HepG2 (cell line): Measurements from ENCODE around the gene CELF4. TPM values are rescaled to one million over a fixed set of nuclear protein-coding genes. Genes with fewer than 3 reads are reported as not detected.

Experiments used
- ATAC-seq: fragments of 200-7000 bp; cut with Tn5 transposase; 3 replicates; pipeline ENCODE4 v1.9.1; 2020; ENCODE audit warnings: mild to moderate bottlenecking, moderate library complexity
- BruUV-seq: library from RNA; stranded (reverse); fragments of 400-500 nt; replicated peaks from 2 replicates; lab custom pipeline; 2021; lab: Mats Ljungman, UMichigan
- CTCF ChIA-PET: fragments of 300-600 bp; formaldehyde crosslinking; extraction: SDS; loops from one replicate; lab custom pipeline; 2021; ENCODE audit warnings: low total read pairs, inconsistent platforms, low intra/inter-chr PET ratio; lab: Yijun Ruan, JAX
- POLR2A ChIA-PET: fragments of 350-600 bp; sonication (Branson Sonifier 250); formaldehyde crosslinking; loops from one replicate; lab custom pipeline; 2020; ENCODE audit warnings: antibody characterized with exemption, inconsistent platforms; lab: Yijun Ruan, JAX
- DNase-seq: peaks from one replicate; pipeline ENCODE4 v3.0.0-alpha.2; 2015; ENCODE audit warnings: low spot score
- FAIRE-seq: peaks from 3 replicates; lab custom pipeline; 2011; peaks lifted over from hg19 to GRCh38; lab: Jason Lieb, UNC
- H2AFZ ChIP-seq: one replicate; pipeline ENCODE4 v1.6.1; 2011; ENCODE audit warnings: low read length, inconsistent platforms
- H3K27ac ChIP-seq: fragments of 300-600 bp; 3 replicates; pipeline ENCODE4 v1.8.0; 2011; ENCODE audit warnings: mixed run types, mild to moderate bottlenecking, mixed read lengths, low read length, inconsistent platforms; ENCODE audit not compliant: insufficient read depth; ENCODE audit errors: extremely low read length
- H3K27me3 ChIP-seq, 2 experiments: fragments of 200-600 bp in 1 of 2; 2 replicates in 1 of 2; 3 replicates in 1 of 2; pipeline versions ENCODE4 v1.6.0 to v1.8.0; 2011; ENCODE audit warnings: low read length in 2 of 2, mild to moderate bottlenecking in 2 of 2, moderate library complexity in 2 of 2, inconsistent platforms in 1 of 2; ENCODE audit not compliant: insufficient read depth in 2 of 2, control insufficient read depth in 1 of 2
- H3K36me3 ChIP-seq, 2 experiments: fragments of 200-600 bp in 1 of 2; replicated peaks in 1 of 2; 2 replicates in 1 of 2; 3 replicates in 1 of 2; pipeline versions ENCODE4 v1.5.1 to v1.8.0; 2011; ENCODE audit warnings: low read length in 2 of 2, inconsistent platforms in 1 of 2; ENCODE audit not compliant: insufficient read depth in 2 of 2, control insufficient read depth in 1 of 2
- H3K4me1 ChIP-seq: 2 replicates; pipeline ENCODE4 v1.5.1; 2012; ENCODE audit warnings: low read length, inconsistent platforms; ENCODE audit not compliant: insufficient read depth
- H3K4me2 ChIP-seq: 2 replicates; pipeline ENCODE4 v1.6.0; 2011; ENCODE audit warnings: low read depth, low read length, inconsistent platforms
- H3K4me3 ChIP-seq, 3 experiments: fragments of 200-600 bp in 1 of 3; sonication (generic), shearing (Covaris generic) in 1 of 3; replicated peaks in 1 of 3; 2 replicates each; pipeline ENCODE4 v1.5.1; 2011 to 2016; ENCODE audit warnings: low read length in 3 of 3, inconsistent platforms in 2 of 3, low read depth in 2 of 3, mild to moderate bottlenecking in 2 of 3, control low read depth in 1 of 3, mixed read lengths in 1 of 3; ENCODE audit not compliant: insufficient read depth in 1 of 3
- H3K79me2 ChIP-seq: one replicate; pipeline ENCODE4 v1.6.1; 2011; ENCODE audit warnings: low read length, inconsistent platforms; ENCODE audit not compliant: insufficient read depth
- H3K9ac ChIP-seq: 2 replicates; pipeline ENCODE4 v1.6.0; 2011; ENCODE audit warnings: mild to moderate bottlenecking, low read depth, low read length, inconsistent platforms; ENCODE audit not compliant: insufficient read depth
- H3K9me3 ChIP-seq: 2 replicates; pipeline ENCODE4 v1.5.1; 2012; ENCODE audit warnings: mild to moderate bottlenecking, low read length
- H4K20me1 ChIP-seq: 2 replicates; pipeline ENCODE4 v1.6.0; 2011; ENCODE audit warnings: inconsistent platforms, mild to moderate bottlenecking, low read length, moderate library complexity; ENCODE audit not compliant: insufficient read depth
- HOXA3 ChIP-seq: sonication (generic); formaldehyde crosslinking; IDR thresholded peaks from 2 replicates; pipeline ENCODE4 v1.5.0; 2020; ENCODE audit warnings: missing genetic modification reagents
- ZNF616 ChIP-seq: sonication (generic); formaldehyde crosslinking; IDR thresholded peaks from 2 replicates; pipeline ENCODE4 v1.5.0; 2020; ENCODE audit warnings: low read depth, mild to moderate bottlenecking, missing genetic modification reagents
- ZNF703 ChIP-seq: sonication (generic); formaldehyde crosslinking; IDR thresholded peaks from 2 replicates; pipeline ENCODE4 v1.5.1; 2020; ENCODE audit warnings: missing genetic modification reagents, mild to moderate bottlenecking, moderate library complexity, borderline replicate concordance
- ZNF883 ChIP-seq: sonication (generic); formaldehyde crosslinking; IDR thresholded peaks from 2 replicates; pipeline ENCODE4 v1.5.1; 2020; ENCODE audit warnings: mild to moderate bottlenecking, missing genetic modification reagents; ENCODE audit errors: not compliant biosample characterization
- WGBS: methylation state at CpG from one replicate; pipeline ENCODE4 v1.1.6; 2017; ENCODE audit warnings: low lambda C conversion rate; 5-methylcytosine and 5-hydroxymethylcytosine counted together
- in situ Hi-C: cut with HindIII; loops from 2 replicates; pipeline ENCODE4 v1.10.0; 2017; ENCODE audit warnings: low pct_unique_long_range_greater_than_20kb; ENCODE audit not compliant: extremely low pct_ligation_motif_present
- intact Hi-C: fragments of 100-400 bp; cut with micrococcal nuclease; formaldehyde crosslinking; loops from one replicate; pipeline ENCODE4 v1.10.0; 2022; ENCODE audit not compliant: unreplicated experiment
- polyA plus RNA-seq, 8 experiments: library from polyadenylated mRNA; depleted of rRNA in 3 of 8; stranded (reverse) in 7 of 8; unstranded in 1 of 8; fragments of >200 nt; fragmentation: Illumina TruSeq in 4 of 8; extraction: Trizol in 4 of 8; gene quantifications; 2 replicates each; pipeline versions ENCODE4 v1.2.1 to v1.2.3, GENCODE V29; 2011 to 2016; ENCODE audit warnings: low read depth in 4 of 8, missing spikeins in 1 of 8, mixed read lengths in 1 of 8; ENCODE audit not compliant: insufficient read depth in 1 of 8
- total RNA-seq, 5 experiments: library from RNA; depleted of rRNA; stranded (reverse); fragments of >200 nt; fragmentation: Illumina TruSeq; extraction: Trizol; gene quantifications; 2 replicates each; pipeline ENCODE4 v1.2.3, GENCODE V29; 2016; ENCODE audit warnings: low read depth in 1 of 5
- TF ChIP-seq, protein P1 (sequence below): IDR thresholded peaks from 2 replicates; pipeline ENCODE4 v1.6.1; 2016; ENCODE audit warnings: missing genetic modification reagents, missing compliant biosample characterization
- TF ChIP-seq, protein P2 (sequence below): IDR thresholded peaks from 2 replicates; pipeline ENCODE4 v1.6.1; 2018; ENCODE audit warnings: missing genetic modification reagents
- TF ChIP-seq, protein P3 (sequence below): sonication (generic); formaldehyde crosslinking; IDR thresholded peaks from 2 replicates; pipeline ENCODE4 v1.5.1; 2020; ENCODE audit warnings: missing genetic modification reagents, mild to moderate bottlenecking, borderline replicate concordance
- TF ChIP-seq, protein P4 (sequence below): sonication (generic); formaldehyde crosslinking; IDR thresholded peaks from 2 replicates; pipeline ENCODE4 v1.4.0; 2020; ENCODE audit warnings: missing genetic modification reagents; ENCODE audit errors: not compliant biosample characterization

Gene CELF4
- total and polyA plus RNA-seq, 2 of the 13 experiments (the other 11 are each of a cell fraction or from before 2014, with no cell fraction given), result not detected

DNA sequence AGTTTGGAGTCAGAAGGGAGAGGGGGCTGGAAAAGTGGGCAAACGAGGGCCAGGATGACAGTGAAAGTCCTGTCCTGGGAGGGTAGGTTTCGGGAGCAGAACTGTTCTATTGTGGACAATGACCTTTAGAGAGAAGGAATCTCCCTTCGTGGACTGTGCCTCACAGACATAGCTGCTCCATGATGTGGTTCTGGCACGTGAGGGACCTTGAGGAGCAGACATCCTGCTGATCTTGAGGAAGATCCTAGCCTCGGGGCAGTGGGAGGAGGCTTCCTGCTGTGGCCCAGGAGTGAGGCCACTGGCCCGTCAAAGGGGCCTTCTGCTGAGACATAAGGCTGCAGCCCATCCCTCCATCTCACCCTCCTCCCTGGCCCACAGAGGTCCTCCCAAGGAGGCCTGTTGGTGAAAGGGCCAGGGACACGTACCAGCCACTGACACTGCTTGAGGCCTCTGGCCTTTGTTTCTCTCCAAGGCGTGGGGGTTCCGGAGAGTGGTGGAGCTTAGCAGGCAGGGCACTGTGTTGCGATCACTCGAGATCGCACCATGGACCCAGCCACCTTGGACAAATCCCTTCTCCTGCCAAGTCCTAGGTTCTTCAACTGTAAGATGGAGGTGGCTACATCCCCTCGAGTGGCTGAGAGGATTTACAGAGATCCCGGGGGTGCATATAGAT is 167.2 kb downstream of the CELF4 start:
- CTCF ChIA-PET, result no interaction called here
- TF ChIP-seq, protein P1, sequence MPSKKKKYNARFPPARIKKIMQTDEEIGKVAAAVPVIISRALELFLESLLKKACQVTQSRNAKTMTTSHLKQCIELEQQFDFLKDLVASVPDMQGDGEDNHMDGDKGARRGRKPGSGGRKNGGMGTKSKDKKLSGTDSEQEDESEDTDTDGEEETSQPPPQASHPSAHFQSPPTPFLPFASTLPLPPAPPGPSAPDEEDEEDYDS, result no peak
- no peak for TF ChIP-seq ZNF703 (CRISPR knock-in tag)
- TF ChIP-seq, protein P2, sequence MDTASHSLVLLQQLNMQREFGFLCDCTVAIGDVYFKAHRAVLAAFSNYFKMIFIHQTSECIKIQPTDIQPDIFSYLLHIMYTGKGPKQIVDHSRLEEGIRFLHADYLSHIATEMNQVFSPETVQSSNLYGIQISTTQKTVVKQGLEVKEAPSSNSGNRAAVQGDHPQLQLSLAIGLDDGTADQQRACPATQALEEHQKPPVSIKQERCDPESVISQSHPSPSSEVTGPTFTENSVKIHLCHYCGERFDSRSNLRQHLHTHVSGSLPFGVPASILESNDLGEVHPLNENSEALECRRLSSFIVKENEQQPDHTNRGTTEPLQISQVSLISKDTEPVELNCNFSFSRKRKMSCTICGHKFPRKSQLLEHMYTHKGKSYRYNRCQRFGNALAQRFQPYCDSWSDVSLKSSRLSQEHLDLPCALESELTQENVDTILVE, result no peak
- TF ChIP-seq, protein P3, sequence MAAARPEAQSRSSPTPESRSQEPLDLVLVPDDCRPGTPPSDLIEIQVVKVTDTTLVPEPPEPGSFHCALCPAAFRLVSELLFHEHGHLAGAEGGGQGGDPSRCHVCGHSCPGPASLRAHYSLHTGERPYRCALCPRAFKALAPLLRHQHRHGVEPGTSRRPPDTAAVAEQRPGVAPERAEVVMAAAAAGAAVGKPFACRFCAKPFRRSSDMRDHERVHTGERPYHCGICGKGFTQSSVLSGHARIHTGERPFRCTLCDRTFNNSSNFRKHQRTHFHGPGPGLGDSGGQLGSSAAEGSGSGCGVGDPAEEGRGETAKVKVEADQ (CRISPR knock-in tag), result no peak
- no peak for TF ChIP-seq ZNF883 (CRISPR knock-in tag)
- TF ChIP-seq, protein P4, sequence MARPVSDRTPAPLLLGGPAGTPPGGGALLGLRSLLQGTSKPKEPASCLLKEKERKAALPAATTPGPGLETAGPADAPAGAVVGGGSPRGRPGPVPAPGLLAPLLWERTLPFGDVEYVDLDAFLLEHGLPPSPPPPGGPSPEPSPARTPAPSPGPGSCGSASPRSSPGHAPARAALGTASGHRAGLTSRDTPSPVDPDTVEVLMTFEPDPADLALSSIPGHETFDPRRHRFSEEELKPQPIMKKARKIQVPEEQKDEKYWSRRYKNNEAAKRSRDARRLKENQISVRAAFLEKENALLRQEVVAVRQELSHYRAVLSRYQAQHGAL (CRISPR knock-in tag), result no peak
- TF ChIP-seq HOXA3 (CRISPR knock-in tag), result no peak
- TF ChIP-seq ZNF616 (CRISPR knock-in tag), result no peak
- TF ChIP-seq, all 625 proteins: peak for 0
- no peak overlapping the region for H3K4me3 ChIP-seq
- ATAC-seq (no peak), FAIRE-seq (no peak), DNase-seq (no peak)
- no TSS peak for BruUV-seq
- no peaks in the 10 kb centered on the region for H3K79me2 ChIP-seq
- H3K27me3 ChIP-seq, result peaks cover 2 to 23% of the 10 kb centered on the region in 2 experiments; a peak in 2 of 5 replicates
- POLR2A ChIA-PET, result no interaction called here
- H3K4me2 ChIP-seq, result no peak overlapping the region
- no peaks in the 10 kb centered on the region for H4K20me1 ChIP-seq
- no peak overlapping the region for H3K9ac ChIP-seq
- no peaks in the 10 kb centered on the region for H3K4me1 ChIP-seq
- H3K9me3 ChIP-seq, result no peaks in the 10 kb centered on the region
- no peaks in the 10 kb centered on the region for H3K36me3 ChIP-seq
- H2AFZ ChIP-seq, result no peak overlapping the region
- in situ Hi-C loops, result no loop called here
- WGBS, result 3% methylated on average over 5 of the region's 14 CpGs
- H3K27ac ChIP-seq, result no peak overlapping the region
- intact Hi-C loops, result no loop called here
